ENCODE results near the gene FFAR1. TPM values are rescaled to one million over a fixed set of nuclear protein-coding genes. Genes with fewer than 3 reads are reported as not detected.
A peak's percentile ranks its signal among the peaks of the same experiment; 100 is the strongest.

FFAR1 gene, protein sequence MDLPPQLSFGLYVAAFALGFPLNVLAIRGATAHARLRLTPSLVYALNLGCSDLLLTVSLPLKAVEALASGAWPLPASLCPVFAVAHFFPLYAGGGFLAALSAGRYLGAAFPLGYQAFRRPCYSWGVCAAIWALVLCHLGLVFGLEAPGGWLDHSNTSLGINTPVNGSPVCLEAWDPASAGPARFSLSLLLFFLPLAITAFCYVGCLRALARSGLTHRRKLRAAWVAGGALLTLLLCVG (N-terminal part only)
- total RNA-seq (2014; rRNA removed; shearing (Covaris generic)), result not detected in 2 replicates

DNA sequence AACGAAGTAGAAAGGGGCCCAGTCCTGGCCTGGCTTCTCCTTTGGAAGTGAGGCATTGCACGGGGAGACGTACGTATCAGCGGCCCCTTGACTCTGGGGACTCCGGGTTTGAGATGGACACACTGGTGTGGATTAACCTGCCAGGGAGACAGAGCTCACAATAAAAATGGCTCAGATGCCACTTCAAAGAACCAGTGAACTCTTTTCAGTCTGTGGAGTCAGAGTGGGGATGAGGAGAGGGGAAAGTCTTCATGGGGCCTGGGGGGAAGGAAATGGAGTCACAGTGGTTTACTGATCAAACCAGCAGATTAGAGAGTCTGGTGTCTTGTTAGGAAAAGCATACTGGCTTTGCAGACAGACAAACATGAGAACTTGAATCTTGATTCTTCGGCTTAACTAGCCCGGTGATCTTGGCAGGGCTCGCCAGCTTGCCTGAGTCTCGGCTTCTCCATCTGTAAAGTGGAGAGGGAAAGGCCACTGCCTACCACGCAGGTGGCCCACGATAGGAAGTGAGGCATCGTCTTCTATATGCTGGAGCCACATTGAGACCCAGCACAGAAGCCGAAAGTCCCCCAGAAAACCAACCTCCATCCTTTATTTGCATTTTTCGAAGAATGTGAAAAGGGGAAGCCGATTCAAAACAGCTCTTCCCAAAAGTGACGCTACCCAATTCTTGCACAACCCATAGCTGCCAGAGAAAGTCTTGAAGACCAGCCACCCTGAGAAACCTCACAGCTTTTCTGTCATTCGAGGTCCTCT is at the start of gene FFAR1:
Gene FFAR1, plus strand, starts transcription at position 732 of the 759 bp plus-strand sequence. CDS start 3,650 bp downstream, outside the sequence.
- DNase-seq (ENCODE audit: low read depth), result peak; percentile 27

DNA sequence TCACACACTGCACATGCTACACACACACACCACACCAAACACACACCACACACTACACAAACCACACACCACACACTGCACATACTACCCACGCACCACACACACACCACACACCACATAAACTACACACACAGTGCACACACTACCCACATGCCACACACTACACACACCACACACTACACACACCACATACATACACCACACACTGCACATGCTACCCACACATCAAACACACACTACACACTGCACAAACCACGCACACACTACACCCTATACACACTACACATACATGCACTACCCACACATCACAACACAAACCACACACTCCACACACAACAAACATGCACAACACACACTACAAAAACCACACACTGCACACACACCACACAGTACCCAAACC is 49.8 kb upstream of the FFAR1 start:
- DNase-seq (ENCODE audit: low read depth), result no peak

DNA sequence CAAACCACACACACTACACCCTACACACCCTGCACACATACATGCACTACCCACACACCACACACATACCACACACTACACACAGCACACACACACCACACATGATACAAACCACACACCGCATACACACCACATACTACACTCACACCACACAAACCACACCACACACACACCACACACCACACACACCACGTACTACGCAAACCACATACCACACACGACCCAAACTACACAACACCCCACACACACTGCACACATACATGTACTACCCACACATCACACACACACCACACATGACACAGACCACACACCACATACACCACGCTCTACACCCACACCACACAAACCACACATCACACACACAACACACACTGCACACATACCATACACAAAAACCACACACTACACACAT is 49.1 kb upstream of the FFAR1 start:
- no peak for DNase-seq (ENCODE audit: low read depth)

DNA sequence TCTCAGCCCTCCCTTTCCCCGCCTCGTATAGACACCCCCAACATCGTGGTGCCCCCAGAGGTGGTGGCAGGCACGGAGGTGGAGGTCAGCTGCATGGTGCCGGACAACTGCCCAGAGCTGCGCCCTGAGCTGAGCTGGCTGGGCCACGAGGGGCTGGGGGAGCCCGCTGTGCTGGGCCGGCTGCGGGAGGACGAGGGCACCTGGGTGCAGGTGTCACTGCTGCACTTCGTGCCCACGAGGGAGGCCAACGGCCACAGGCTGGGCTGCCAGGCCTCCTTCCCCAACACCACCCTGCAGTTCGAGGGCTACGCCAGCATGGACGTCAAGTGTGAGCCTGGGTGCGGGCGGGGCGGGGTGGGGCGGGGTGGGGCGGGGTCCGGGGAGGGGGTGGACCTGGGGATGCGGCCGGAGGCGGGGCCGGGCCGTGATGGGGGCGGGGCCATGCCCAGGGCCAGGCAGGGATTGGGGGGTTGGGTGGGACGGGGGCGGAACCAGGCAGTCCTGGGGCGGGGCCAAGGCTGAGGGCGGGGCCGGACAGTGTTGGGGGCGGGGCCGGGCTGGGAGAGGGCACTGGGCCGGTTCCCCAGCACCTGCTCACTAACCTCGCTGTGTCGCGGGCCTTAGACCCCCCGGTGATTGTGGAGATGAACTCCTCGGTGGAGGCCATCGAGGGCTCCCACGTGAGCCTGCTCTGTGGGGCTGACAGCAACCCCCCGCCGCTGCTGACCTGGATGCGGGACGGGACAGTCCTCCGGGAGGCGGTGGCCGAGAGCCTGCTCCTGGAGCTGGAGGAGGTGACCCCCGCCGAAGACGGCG is 48.0 kb upstream of the FFAR1 start:
- DNase-seq (ENCODE audit: low read depth), result no peak

DNA sequence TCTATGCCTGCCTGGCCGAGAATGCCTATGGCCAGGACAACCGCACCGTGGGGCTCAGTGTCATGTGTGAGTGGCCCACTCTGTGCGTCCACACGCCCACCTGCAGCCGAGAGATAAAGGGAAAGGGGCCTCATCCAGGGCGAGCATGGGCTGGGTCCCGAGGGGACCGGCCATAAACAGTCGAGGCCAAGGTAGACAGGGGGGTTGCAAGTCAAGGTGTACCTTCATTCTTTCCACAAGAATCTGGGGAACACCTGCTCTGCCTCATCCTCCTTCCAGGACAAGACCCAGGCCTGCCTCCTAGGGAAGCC is 47.4 kb upstream of the FFAR1 start:
- DNase-seq (ENCODE audit: low read depth), result no peak

DNA sequence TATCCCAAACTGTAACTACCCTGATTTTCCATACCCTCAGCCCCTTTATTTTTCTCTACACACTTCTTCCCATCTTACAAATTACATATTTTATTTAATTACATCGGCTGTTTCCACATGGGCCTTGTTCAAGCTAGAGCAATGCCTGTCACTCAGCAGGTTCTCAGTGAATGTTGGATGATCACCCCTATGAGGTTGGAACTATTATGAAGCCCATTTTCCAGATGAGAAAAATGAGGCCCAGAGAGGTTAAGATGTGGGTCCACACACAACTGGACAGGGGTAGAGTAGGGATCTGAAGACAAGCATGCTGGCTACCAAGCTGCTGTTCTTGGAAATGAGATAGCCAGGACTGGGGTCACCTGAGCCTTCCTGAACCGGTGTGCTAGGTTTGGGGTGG is 45.7 kb upstream of the FFAR1 start:
- no peak for DNase-seq (ENCODE audit: low read depth)

DNA sequence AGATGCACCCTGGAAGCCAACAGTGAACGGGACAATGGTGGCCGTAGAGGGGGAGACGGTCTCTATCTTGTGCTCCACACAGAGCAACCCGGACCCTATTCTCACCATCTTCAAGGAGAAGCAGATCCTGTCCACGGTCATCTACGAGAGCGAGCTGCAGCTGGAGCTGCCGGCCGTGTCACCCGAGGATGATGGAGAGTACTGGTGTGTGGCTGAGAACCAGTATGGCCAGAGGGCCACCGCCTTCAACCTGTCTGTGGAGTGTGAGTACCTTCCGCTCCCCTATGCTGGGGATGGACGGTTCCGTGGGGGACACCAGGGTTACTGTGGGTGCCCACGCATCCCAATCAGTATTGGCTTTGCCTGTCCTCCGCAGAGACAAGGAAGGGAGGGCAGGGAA is 45.3 kb upstream of the FFAR1 start:
- DNase-seq (ENCODE audit: low read depth), result no peak

DNA sequence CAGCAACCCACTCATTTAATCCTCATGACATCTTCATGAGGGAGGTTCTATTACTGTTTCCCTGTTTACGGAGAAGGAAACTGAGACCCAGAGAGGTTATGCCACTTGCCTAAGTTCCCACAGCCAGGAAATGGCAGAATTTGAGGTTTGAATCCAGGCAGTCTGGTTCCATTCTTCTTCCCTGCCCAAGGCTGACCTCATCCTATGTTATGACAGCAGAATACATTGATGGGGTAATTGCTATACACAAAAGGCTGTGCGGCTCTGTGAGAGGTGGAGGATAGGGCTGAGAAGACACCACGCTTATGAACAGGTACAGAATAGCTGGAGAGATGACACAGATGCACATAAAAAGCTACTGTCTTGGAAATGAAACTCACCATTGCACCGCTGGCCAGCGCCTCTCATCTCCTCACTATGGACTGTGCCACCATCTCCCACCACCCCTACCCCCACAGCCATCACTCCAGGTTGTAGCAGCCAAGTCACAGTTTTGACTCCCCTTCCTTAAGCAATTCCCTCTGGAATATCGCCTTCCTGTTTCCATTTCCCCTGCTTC is 44.3 kb upstream of the FFAR1 start:
- DNase-seq (ENCODE audit: low read depth), result no peak

DNA sequence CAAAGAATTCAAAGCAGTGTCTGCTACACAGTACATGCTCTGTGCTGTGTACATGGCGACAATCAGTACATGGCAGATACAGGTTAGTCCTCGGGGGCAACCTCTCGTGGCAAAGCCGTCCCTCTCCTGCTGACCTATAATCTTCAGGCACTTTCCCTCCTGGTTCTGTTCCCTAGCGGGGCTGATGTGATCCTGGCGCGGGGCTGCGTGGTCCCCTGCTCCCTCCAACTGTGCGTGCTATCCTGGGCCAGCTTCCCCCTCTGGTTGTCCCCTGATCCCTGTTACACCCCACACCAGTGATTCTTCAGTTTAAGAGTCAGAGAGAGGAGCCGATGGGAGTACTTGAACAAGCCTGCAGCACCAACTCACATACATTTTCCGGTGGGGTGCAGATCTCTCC is 43.7 kb upstream of the FFAR1 start:
- DNase-seq (ENCODE audit: low read depth), result no peak

DNA sequence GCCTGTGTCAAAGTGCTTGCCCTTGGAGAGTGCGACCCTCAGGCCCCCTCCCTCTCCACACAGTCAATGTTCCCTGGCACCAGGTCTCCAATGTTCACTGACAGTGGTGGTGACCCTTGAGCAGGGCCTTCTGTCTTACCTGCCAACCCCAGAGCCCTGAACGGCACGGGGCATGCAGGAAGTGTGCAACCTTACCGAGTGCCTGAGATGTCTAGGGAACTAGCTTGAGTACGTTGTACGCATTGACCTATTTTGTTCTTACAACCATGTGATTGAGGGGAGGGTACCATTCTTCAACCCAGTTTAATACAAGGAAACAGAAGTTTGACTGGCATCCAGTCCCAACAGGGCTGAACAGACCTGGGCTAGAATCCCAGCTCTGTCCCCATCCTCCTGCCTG is 42.5 kb upstream of the FFAR1 start:
- no peak for DNase-seq (ENCODE audit: low read depth)

DNA sequence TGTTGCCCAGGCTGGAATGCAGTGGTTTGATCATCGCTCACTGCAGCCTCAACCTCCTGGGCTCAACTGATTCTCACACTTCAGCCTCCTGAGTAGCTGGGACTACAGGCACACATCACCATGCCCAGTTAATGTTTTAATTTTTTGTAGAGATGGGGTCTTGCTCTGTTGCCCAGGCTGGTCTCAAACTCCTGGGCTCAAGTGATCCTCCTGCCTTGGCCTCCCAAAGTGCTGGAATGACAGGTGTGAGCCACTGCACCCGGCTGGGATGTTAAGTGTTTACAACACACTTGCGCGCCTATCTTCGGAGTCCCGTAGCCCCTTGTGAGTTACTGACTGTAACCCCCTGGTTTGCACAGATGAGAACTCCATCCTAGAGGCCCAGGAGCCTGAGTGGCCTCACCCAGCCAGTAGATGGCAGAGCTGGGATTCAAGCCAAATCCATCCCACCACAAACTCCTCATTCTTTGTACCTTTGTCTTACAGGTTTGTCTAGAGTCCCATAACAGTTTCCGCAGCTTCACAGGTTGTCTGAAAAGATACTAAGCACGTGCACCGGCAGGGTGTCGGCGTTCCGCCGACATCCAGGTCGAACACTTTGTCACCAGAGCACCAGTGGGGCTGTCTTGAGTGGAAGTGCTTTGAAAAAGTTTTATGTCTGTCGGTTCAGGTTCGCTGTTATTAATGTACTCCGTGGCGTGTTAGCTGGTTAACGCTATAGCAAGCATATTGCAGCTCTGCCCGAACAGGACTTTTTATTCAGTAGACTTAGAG is 41.0 kb upstream of the FFAR1 start:
- peak; percentile 32 for DNase-seq (ENCODE audit: low read depth)

DNA sequence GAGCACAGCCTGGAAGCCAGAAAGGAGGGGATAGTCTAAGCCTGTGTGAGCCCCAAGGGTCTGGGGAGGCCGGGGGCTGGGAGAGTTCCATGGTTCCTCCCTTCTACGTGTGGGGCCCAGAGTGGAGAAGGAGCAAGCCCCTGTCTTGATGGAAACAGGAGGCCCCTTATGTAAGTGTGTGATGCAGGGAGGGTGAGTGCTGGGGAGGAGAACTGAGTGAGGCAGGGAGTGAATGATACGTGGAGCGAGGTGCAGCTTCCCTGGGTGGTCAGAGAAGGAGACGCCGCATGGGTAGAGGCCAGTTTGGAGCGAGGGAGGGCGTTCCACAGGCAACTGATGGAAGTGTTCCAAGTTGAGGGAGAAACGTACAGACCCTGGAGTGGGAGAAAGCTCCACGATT is 39.8 kb upstream of the FFAR1 start:
- DNase-seq (ENCODE audit: low read depth), result no peak

DNA sequence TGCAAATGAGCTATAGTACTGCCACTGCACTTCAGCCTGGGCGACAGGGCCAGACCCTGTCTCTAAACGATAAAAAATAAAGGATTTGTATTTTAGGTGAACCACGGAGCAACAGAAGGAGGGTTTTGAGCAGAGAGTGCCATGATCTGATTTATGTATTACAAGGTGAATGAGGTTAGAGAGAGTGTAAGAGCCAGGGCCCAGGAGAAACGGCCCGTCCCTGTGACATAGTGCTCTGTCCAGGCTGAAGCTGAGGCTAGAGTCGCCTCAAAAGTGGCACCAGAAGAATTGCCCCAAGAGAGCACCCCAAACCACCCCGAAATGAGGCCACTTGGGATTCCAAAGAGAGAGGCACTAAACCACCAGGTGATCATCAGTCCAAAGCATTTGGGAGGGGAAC is 38.8 kb upstream of the FFAR1 start:
- no peak for DNase-seq (ENCODE audit: low read depth)

DNA sequence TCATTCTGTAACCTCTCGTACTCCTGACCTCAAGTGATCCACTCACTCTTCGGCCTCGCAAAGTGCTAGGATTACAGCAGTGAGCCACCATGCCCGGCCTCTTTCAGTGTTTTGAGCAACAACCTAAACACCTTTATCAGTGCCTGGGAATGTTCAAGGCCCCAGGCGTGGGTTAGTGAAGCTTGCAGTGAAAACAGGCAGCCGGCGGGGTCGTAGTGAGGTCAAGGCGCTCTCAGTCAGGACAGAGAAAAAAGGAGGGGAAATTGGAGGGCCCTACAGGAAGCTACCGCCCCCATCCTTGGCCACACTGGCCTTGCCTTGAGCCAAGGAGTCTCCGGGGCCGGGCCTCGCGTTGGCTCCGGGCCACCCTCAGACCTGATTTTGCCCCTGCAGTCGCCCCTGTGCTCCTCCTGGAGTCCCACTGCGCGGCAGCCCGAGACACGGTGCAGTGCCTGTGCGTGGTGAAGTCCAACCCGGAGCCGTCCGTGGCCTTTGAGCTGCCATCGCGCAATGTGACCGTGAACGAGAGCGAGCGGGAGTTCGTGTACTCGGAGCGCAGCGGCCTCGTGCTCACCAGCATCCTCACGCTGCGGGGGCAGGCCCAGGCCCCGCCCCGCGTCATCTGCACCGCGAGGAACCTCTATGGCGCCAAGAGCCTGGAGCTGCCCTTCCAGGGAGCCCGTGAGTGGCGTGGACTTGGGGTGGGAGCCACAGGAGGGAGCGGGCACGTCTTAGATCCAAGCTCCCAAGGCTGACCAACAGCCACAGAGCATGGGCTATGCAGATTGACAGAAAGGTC is 38.0 kb upstream of the FFAR1 start:
- DNase-seq (ENCODE audit: low read depth), result peak; percentile 58

DNA sequence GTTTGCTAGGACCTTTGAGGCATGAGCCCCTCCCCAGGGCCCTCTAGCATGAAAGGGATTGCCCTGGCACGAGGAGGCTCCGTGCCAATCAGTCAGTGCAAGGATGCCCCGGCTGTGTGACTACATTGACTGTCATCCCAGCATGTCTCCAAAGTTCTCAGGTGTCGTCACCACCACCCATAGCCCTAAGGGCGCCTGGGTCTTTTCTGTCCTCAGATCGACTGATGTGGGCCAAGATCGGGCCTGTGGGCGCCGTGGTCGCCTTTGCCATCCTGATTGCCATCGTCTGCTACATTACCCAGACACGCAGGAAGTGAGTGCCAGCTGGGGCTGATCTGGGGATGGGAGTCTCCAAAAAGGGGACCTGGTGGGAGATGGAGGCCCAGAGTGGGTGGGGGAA is 37.4 kb upstream of the FFAR1 start:
- no peak for DNase-seq (ENCODE audit: low read depth)

DNA sequence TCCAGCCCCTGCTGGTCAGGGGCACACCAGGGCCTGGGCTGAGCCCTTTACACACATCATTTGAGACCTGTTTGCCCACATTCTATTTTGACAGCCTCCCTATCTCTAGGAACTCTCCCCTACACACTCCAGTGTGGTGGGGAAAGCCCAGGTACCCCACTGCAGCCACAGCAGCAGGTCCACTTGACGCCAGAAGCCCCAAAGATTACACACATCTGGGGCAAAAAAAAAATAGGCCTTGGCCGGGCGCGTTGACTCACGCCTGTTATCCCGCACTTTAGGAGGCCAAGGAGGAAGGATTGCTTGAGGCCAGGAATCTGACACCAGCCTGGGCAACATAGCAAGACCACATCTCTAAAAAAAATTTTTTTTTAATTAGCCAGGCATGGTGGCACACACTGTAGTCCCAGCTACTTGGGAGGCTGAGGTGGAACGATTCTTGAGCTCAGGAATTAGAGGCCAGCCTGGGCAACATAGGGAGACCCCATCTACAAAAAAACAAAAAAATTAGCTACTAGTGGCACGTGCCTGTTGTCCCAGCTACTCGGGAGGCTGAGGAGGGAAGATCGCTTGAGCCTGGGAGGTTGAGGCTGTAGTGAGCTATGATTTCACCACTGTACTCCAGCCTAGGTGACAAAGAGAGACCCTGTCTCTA is 36.8 kb upstream of the FFAR1 start:
- peak; percentile 38 for DNase-seq (ENCODE audit: low read depth)

DNA sequence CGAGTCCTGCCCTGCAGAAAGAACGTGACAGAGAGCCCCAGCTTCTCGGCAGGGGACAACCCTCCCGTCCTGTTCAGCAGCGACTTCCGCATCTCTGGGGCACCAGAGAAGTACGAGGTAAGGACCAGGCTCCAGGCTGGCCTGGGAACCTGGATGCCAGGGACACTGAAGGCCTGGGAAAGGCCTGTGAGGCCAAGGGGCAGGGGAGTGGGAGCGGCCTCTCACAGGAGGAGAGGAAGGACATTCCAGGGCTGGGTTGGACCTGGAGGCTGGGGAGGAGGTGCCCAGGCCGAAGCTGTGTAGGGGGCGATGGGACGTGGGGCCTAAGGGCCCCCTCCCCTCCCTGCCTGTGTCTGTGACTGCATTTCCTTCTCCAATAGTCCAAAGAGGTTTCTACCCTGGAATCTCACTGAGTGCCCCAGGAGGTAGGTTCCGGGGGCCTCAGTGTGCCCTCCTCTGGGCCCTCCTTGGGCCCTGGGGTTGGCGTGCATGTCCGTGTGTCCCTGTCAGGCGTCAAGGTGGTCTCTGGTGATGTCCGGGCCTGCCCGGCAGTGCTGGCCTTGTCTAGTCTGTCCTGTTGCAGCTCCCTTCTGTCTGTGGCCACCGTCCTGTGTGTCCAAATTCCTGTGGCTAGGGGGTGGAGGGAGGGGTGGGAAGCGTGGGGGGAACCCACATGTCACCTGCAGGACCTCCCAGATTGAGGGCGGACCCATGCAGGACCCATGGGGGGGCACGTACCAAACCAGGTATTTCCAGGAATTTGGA is 35.6 kb upstream of the FFAR1 start:
- no peak for DNase-seq (ENCODE audit: low read depth)

DNA sequence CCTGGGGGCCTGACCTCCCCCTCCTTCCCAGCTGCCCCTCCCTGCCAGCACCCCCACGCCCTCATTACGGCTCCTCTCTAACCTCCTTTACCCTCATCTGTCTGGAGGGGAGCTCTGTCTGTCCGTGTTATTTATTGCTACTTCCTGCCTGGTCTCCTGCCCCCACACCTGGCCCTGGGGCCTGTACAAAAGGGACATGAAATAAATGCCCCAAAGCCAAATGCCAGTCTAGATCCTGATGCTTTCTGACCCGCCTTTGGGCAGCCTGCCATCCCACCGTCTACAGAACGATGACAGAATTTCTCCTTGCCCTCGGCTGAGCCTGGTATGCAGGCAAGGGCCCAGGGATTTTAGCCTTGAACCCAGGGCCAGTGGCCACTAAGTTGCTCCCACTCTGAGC is 34.1 kb upstream of the FFAR1 start:
- peak; percentile 82 for DNase-seq (ENCODE audit: low read depth)

DNA sequence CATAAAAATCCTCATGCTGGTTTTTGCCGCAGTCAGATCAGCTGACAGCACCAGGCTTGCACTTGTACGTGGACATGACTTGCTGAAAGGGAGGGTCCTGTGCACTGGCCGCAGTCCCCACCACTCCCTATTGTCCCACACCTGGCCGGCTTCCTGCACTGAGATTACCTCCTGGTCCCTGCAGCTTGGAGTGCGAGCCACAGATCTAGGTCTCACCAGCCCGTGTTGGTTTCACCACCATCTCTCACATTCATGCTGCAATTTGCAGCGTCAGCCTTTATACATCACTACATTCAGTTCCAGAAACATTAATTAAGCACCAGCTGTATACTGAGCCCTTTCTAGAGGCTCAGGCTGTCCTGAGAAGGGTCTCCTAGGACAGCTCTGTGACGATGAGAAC is 33.7 kb upstream of the FFAR1 start:
- no peak for DNase-seq (ENCODE audit: low read depth)
